AG09309 (cell line): ENCODE data around the gene GTF2F2.

Experiments used
- DNase-seq: peaks from one replicate; pipeline ENCODE4 v3.0.0-alpha.2; 2010; ENCODE audit warnings: low read depth
- H3K4me3 ChIP-seq: 2 replicates; pipeline ENCODE4 v1.5.1; 2011; ENCODE audit warnings: mild to moderate bottlenecking, low read depth, low read length, moderate library complexity; ENCODE audit not compliant: control insufficient read depth
- TF ChIP-seq, protein P1 (sequence below): IDR thresholded peaks from 2 replicates; pipeline ENCODE4 v1.5.1; 2011; ENCODE audit warnings: mild to moderate bottlenecking, low read depth, low read length, inconsistent platforms; ENCODE audit not compliant: insufficient read depth, control insufficient read depth; ENCODE audit errors: missing control alignments

GTF2F2 gene

DNA sequence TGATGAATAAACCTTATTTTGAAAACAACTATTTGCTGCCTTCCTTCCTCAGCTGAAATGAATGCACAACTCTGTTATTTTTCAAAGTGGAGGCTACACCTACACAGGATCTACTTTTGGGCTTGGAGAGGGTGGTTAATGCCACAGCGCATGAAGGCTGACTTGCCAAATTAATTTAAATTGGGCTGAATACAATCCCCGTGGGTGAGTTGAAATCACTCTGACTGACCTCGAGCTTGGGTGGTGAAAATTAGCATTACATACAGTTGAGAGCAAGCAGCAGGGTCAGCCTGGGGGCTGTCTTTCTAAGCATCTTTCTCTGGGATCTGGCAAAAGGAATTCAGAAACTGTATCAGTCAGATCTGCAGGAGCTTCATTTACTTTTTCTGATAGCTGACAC lies 182.2 kb downstream of the GTF2F2 start:
- TF ChIP-seq, protein P1, sequence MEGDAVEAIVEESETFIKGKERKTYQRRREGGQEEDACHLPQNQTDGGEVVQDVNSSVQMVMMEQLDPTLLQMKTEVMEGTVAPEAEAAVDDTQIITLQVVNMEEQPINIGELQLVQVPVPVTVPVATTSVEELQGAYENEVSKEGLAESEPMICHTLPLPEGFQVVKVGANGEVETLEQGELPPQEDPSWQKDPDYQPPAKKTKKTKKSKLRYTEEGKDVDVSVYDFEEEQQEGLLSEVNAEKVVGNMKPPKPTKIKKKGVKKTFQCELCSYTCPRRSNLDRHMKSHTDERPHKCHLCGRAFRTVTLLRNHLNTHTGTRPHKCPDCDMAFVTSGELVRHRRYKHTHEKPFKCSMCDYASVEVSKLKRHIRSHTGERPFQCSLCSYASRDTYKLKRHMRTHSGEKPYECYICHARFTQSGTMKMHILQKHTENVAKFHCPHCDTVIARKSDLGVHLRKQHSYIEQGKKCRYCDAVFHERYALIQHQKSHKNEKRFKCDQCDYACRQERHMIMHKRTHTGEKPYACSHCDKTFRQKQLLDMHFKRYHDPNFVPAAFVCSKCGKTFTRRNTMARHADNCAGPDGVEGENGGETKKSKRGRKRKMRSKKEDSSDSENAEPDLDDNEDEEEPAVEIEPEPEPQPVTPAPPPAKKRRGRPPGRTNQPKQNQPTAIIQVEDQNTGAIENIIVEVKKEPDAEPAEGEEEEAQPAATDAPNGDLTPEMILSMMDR, result no peak
- no peak for DNase-seq
- H3K4me3 ChIP-seq, result no peak overlapping the region

DNA sequence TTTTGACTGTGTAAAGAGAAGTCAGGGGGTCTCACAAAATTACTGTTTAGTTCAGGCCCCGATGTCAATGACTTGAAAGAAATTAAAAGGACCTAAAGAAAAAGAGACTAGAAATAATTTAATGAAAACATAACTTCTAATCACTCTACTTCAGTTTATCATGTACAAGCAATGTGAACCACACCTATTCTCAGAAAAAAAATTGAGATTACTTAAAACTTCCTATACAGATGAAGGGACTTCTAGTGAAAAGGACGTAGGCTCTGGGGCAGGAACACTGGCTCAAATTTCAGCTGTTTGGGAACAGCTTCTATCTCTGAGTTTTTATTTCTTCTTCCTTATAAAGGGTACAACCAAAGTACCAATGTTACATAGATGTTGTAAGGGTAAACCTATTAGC lies 182.7 kb downstream of the GTF2F2 start:
- no peak overlapping the region for H3K4me3 ChIP-seq
- TF ChIP-seq, protein P1, result no peak
- no peak for DNase-seq

DNA sequence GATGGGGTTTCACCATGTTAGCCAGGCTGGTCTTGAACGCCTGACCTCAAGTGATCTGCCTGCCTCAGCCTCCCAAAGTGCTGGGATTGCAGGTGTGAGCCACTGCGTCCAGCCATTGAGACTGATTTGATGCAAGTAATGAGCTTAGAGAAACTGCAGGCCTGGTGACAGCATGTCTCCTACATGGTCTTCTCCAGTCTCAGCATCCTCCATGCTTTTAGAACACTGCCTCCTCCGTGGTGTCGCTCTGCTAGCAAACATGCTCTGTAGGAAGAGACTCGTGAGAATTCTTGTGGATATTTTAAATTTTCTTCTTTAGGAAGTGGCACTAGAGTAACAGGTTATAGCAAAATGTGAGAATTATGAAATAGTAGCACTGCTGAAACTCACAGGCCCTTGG lies 183.6 kb downstream of the GTF2F2 start:
- TF ChIP-seq, protein P1, result no peak
- H3K4me3 ChIP-seq, result no peak overlapping the region
- no peak for DNase-seq

DNA sequence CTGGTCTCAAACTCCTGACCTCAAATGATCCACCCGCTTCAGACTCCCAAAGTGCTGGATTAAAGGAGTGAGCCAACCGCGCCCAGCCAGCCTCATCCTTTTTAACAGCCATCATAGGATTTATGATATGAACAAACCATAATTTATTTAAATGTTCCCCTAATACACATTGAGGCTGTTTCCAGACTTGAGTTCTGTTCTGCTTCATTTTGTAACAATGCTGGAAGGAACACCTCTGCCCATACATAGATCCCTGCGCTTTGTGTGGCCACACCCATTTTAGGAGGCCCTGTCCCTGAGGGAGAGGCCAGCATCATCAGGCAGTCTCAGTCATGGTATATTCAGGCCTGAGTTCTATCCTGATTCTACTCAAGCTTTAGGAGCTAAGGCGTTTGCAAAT lies 184.8 kb downstream of the GTF2F2 start:
- no peak for DNase-seq
- H3K4me3 ChIP-seq, result no peak overlapping the region
- TF ChIP-seq, protein P1, result no peak

DNA sequence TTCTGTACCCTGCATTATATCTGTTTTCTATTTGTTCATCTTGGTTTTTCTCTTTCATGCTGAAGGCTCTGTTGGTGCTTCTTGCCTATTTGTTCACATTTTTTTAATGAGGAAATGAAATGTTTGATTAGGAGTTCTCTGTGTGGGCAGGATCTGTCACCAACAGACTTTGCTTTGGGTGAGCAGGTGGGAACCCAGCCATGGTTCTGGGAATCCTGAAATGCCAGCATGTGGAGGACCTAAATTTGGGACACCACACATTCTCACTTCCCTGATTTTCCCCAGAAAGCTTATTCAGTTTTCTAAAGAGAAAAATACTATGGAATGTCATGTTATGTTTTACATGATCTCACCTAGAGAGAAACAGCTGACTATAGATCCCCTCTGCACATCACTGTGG lies 186.7 kb downstream of the GTF2F2 start:
- DNase-seq, result no peak
- TF ChIP-seq, protein P1, result no peak
- no peak overlapping the region for H3K4me3 ChIP-seq

DNA sequence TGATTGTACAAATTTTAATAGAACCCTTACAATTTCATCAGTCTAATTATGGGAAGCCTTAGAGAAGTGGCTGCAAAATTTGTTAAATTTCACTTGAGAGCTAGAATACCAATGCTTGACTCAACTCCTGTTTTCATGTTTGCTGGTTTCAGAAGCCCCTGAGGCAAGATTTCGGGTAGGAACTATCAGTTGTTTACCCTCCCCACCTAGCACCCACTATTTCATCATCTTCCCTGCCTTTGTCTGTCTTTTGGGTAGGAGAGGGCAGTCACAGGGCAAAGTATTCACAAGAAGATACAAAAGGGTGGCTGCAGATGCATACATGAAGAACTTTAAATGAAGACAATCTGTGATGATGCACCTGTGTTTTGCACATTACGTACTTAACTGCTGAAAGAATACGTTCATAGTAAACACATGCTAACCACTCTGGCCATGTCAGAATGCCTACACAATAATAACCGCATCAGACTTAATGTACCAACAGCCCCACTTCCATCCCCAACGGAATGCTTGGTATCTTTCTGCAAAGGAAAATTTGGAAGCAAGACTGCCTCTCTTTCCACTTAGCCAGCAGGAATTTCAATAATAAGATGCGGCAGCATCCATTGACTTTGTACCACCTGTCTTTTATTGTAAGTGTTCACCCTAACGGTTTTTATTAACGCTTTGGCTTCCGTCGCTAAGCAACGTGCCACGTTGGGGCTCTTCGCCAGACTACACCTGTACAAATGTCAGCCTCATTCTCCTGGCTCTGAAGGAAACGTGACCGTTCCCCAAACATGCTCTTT lies 190.2 kb downstream of the GTF2F2 start:
- H3K4me3 ChIP-seq, result peak overlapping the region; percentile 27; the same call in 1 of the 2 replicates
- TF ChIP-seq, protein P1, result no peak
- DNase-seq, result no peak
